Parathyroid adenoma (tissue), 2 donors: ENCODE measurements around the gene ECE1.
"Not testable (repeated sequence)": the region's sequence is repeated elsewhere in the genome, so short reads cannot be mapped to it uniquely, and the experiment has no call there.

Experiments used
- H2AFZ ChIP-seq: fragments of 300-600 bp; sonication (generic); one replicate; pipeline ENCODE4 v1.7.0; 2017; ENCODE audit warnings: antibody characterized with exemption, mild to moderate bottlenecking
- H3K27ac ChIP-seq: fragments of 300-600 bp; sonication (generic); one replicate; pipeline ENCODE4 v1.7.0; 2017
- H3K27me3 ChIP-seq: fragments of 300-600 bp; sonication (generic); one replicate; pipeline ENCODE4 v1.7.0; 2017; ENCODE audit warnings: low read length; ENCODE audit not compliant: control insufficient read depth, insufficient read depth
- H3K36me3 ChIP-seq: fragments of 300-600 bp; sonication (generic); one replicate; pipeline ENCODE4 v1.7.0; 2017; ENCODE audit warnings: low read length; ENCODE audit not compliant: control insufficient read depth, insufficient read depth
- H3K4me1 ChIP-seq: fragments of 300-600 bp; sonication (generic); one replicate; pipeline ENCODE4 v1.7.0; 2017; ENCODE audit warnings: control low read depth
- H3K4me2 ChIP-seq: fragments of 300-600 bp; sonication (generic); one replicate; pipeline ENCODE4 v1.7.0; 2017; ENCODE audit warnings: low read length
- H3K4me3 ChIP-seq: fragments of 300-600 bp; sonication (generic); one replicate; pipeline ENCODE4 v1.7.0; 2017; ENCODE audit warnings: low read depth, low read length
- H3K79me2 ChIP-seq: fragments of 300-600 bp; sonication (generic); one replicate; pipeline ENCODE4 v1.7.0; 2017; ENCODE audit warnings: control low read depth
- H3K9ac ChIP-seq: fragments of 300-600 bp; sonication (generic); one replicate; pipeline ENCODE4 v1.7.0; 2017; ENCODE audit warnings: mild to moderate bottlenecking
- H3K9me3 ChIP-seq: fragments of 300-600 bp; sonication (generic); one replicate; pipeline ENCODE4 v1.7.0; 2017; ENCODE audit warnings: low read length; ENCODE audit not compliant: control insufficient read depth
- TF ChIP-seq, protein P1 (sequence below): fragments of 300-600 bp; sonication (generic); IDR thresholded peaks from one replicate; pipeline ENCODE4 v1.7.0; 2017; ENCODE audit warnings: antibody characterized with exemption, mild to moderate bottlenecking
- donor health status: primary hyperparathyroidism.

The ECE1 gene

DNA sequence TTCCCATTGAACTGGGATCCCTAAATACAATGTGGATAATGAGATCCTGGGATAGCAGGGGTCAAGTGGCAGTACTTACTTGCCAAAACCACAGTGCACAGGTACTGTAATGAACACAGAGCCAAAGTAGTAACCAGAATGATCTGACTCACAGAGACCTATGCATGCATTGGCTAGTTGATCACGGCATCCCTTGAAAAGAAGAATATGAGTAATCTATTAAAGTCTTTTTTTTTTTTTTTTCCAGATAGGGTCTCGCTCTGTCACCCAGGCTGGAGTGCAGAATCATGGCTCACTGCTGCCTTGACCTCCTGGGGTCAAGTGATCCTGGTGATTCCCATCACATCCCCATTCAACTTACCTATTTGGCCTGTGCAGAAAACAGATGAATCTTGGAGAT is 84.1 kb downstream of the ECE1 start:
- H3K27ac ChIP-seq: no peak overlapping the region
- no peaks in the 10 kb centered on the region for H3K79me2 ChIP-seq
- no peaks in the 10 kb centered on the region for H3K36me3 ChIP-seq
- no peak overlapping the region for H3K9ac ChIP-seq
- no peaks in the 10 kb centered on the region for H3K4me1 ChIP-seq
- no peaks in the 10 kb centered on the region for H3K9me3 ChIP-seq
- H3K27me3 ChIP-seq: no peaks in the 10 kb centered on the region
- no peak overlapping the region for H3K4me3 ChIP-seq
- H3K4me2 ChIP-seq: no peak overlapping the region
- no peak overlapping the region for H2AFZ ChIP-seq
- TF ChIP-seq, protein P1, sequence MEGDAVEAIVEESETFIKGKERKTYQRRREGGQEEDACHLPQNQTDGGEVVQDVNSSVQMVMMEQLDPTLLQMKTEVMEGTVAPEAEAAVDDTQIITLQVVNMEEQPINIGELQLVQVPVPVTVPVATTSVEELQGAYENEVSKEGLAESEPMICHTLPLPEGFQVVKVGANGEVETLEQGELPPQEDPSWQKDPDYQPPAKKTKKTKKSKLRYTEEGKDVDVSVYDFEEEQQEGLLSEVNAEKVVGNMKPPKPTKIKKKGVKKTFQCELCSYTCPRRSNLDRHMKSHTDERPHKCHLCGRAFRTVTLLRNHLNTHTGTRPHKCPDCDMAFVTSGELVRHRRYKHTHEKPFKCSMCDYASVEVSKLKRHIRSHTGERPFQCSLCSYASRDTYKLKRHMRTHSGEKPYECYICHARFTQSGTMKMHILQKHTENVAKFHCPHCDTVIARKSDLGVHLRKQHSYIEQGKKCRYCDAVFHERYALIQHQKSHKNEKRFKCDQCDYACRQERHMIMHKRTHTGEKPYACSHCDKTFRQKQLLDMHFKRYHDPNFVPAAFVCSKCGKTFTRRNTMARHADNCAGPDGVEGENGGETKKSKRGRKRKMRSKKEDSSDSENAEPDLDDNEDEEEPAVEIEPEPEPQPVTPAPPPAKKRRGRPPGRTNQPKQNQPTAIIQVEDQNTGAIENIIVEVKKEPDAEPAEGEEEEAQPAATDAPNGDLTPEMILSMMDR: no peak

DNA sequence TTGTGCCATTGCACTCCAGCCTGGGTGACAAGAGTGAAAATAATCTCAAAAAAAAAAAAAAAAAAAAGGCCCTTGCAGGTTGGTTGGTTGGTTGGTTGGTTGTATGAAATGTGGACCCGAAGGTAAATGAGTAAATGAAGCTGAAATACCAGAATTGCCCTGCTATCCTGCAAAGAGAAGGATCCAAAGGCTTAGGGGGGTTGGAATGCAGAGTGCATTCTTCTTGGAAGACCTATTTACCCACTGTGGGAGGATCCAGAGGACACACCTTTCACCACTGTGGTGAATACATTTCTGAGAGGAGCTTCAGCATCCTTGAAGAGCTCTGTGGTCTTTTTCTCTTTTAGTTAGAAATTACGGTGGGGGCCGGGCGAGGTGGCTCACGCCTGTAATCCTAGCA is 84.8 kb downstream of the ECE1 start:
- no peaks in the 10 kb centered on the region for H3K4me1 ChIP-seq
- no peak overlapping the region for H3K9ac ChIP-seq
- no peaks in the 10 kb centered on the region for H3K9me3 ChIP-seq
- H3K4me3 ChIP-seq: no peak overlapping the region
- no peaks in the 10 kb centered on the region for H3K27me3 ChIP-seq
- no peaks in the 10 kb centered on the region for H3K36me3 ChIP-seq
- no peak overlapping the region for H2AFZ ChIP-seq
- H3K79me2 ChIP-seq: no peaks in the 10 kb centered on the region
- H3K27ac ChIP-seq: no peak overlapping the region
- H3K4me2 ChIP-seq: no peak overlapping the region
- TF ChIP-seq, protein P1: no peak

DNA sequence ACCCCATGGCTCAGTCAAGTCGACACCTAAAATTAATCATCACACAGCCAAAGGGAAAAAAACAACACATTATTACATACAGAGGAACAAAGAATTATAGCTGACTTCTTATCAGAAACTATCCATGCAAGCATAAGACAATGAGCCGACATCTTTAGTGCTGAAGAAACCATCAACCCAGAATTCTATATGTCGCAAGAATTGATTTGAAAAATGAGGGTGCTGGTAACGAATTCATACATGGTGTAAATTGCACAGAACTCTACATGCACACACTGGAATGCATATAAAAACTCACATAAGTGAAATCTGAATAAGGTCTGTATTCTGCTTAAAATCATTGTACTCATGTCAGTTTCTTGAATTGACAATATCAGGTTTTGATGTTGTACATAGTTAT is 88.6 kb downstream of the ECE1 start:
- Histone ChIP-seq H3K4me2 (no peak overlapping the region), H3K79me2 (no peaks in the 10 kb centered on the region)
- TF ChIP-seq, protein P1: no peak

DNA sequence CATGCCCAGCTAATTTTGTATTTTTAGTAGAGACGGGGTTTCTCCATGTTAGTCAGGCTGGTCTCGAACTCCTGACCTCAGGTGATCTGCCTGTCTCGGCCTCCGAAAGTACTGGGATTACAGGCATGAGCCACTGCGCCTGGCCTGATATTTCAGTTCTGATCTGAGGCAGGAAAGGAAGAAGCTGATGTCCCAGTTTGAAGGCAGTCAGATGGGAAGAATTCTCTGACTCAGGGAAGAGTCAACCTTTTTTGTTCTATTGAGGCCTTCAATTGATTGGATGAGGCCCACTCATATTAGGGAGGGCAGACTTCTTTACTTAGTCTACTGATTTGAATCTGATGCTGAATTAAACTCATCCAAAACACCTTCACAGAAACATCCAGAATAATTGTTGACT is 89.0 kb downstream of the ECE1 start:
- H2AFZ ChIP-seq, H3K4me3 ChIP-seq, H3K27ac ChIP-seq, H3K4me1 ChIP-seq, H3K36me3 ChIP-seq, H3K27me3 ChIP-seq, H3K9me3 ChIP-seq, H3K4me2 ChIP-seq, H3K79me2 ChIP-seq, H3K9ac ChIP-seq: not testable (repeated sequence)

More for the DNA sequence above, 88.6 kb downstream of the ECE1 start:
- Histone ChIP-seq H3K4me1 (no peaks in the 10 kb centered on the region), H3K36me3 (no peaks in the 10 kb centered on the region), H3K4me3 (no peak overlapping the region), H2AFZ (no peak overlapping the region), H3K27ac (no peak overlapping the region), H3K9ac (no peak overlapping the region), H3K9me3 (no peaks in the 10 kb centered on the region), H3K27me3 (no peaks in the 10 kb centered on the region)

DNA sequence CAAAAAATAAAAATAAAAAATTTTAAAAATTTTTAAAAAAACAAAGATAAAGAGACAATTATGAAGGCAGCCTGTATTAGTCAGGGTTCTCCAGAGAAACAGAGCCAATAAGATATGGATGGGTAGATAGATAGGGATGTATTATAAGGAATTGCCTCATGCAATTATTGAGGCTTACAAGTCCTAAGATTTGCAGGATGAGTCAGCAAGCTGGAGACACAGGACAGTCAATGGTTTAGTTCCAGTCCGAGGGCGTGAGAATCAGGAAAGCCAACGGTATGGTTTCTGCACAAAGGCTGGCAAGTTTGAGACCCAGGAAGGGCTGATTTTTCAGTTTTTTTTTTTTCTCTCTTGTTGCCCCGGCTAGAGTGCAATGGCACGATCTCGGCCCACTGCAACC is 89.5 kb downstream of the ECE1 start:
- H3K4me1 ChIP-seq: no peaks in the 10 kb centered on the region
- H3K27me3 ChIP-seq: no peaks in the 10 kb centered on the region
- H3K79me2 ChIP-seq: no peaks in the 10 kb centered on the region
- TF ChIP-seq, protein P1: no peak
- no peaks in the 10 kb centered on the region for H3K9me3 ChIP-seq
- no peak overlapping the region for H3K27ac ChIP-seq
- no peak overlapping the region for H2AFZ ChIP-seq
- H3K4me3 ChIP-seq: no peak overlapping the region
- H3K9ac ChIP-seq: no peak overlapping the region
- no peaks in the 10 kb centered on the region for H3K36me3 ChIP-seq
- no peak overlapping the region for H3K4me2 ChIP-seq
